PC-9 (cell line): Measurements from ENCODE around the gene MYOG. TPM values are rescaled to one million over a fixed set of nuclear protein-coding genes. Genes with fewer than 3 reads are reported as not detected.

Experiments used
- Bru-seq: library from RNA; stranded (reverse); fragments of 400-500 nt; gene quantifications from one replicate; lab custom pipeline; 2021; lab: Mats Ljungman, UMichigan
- BruChase-seq, 2 experiments: library from RNA; stranded (reverse); fragments of 400-500 nt; gene quantifications; one replicate each; lab custom pipeline; 2021; lab: Mats Ljungman, UMichigan
- BruUV-seq: library from RNA; stranded (reverse); fragments of 400-500 nt; replicated peaks from 2 replicates; lab custom pipeline; 2021; lab: Mats Ljungman, UMichigan
- CTCF ChIA-PET: fragments of 300-600 bp; sonication (Branson Sonifier 250); formaldehyde crosslinking; loops from one replicate; lab custom pipeline; 2022; ENCODE audit warnings: antibody characterized with exemption; lab: Charles Lee
- POLR2A ChIA-PET: fragments of 300-600 bp; sonication (Branson Sonifier 250); formaldehyde crosslinking; loops from one replicate; lab custom pipeline; 2022; ENCODE audit warnings: antibody characterized with exemption; ENCODE audit not compliant: unreplicated experiment; lab: Charles Lee
- DNase-seq, 2 experiments: peaks; one replicate each; pipeline versions ENCODE4 v3.0.0 to v3.0.0-alpha.2; 2015 to 2022; ENCODE audit warnings: mixed read lengths in 1 of 2
- H2AFZ ChIP-seq: fragments of 200-600 bp; sonication (generic); 2 replicates; pipeline ENCODE4 v1.8.1; 2017; ENCODE audit warnings: antibody characterized with exemption
- H3F3A ChIP-seq: fragments of 200-600 bp; sonication (generic); 2 replicates; pipeline ENCODE4 v1.8.1; 2017; ENCODE audit warnings: antibody characterized with exemption, mild to moderate bottlenecking, low read depth; ENCODE audit not compliant: insufficient read depth
- H3K27ac ChIP-seq: fragments of 200-600 bp; sonication (generic); 2 replicates; pipeline ENCODE4 v1.6.1; 2016; ENCODE audit warnings: mixed run types
- H3K27me3 ChIP-seq: fragments of 200-600 bp; sonication (generic); 2 replicates; pipeline ENCODE4 v1.6.1; 2016; ENCODE audit warnings: low read depth, mixed run types; ENCODE audit not compliant: insufficient read depth
- H3K36me3 ChIP-seq: fragments of 200-600 bp; sonication (generic); 2 replicates; pipeline ENCODE4 v1.6.1; 2016; ENCODE audit warnings: low read depth, mixed run types
- H3K4me1 ChIP-seq: fragments of 200-600 bp; sonication (generic); replicated peaks from 2 replicates; pipeline ENCODE4 v1.6.1; 2016; ENCODE audit warnings: mixed run types; ENCODE audit not compliant: insufficient read depth
- H3K4me2 ChIP-seq: fragments of 200-600 bp; sonication (generic); 2 replicates; pipeline ENCODE4 v1.6.1; 2017; ENCODE audit warnings: mixed run types
- H3K4me3 ChIP-seq: fragments of 200-600 bp; sonication (generic); 2 replicates; pipeline ENCODE4 v1.6.1; 2016; ENCODE audit warnings: mixed run types
- H3K79me2 ChIP-seq: fragments of 200-600 bp; sonication (generic); 2 replicates; pipeline ENCODE4 v1.6.1; 2017; ENCODE audit warnings: low read depth, mixed run types
- H3K9me2 ChIP-seq: fragments of 200-600 bp; sonication (generic); 2 replicates; pipeline ENCODE4 v1.8.1; 2017; ENCODE audit warnings: mild to moderate bottlenecking; ENCODE audit not compliant: insufficient read depth
- H3K9me3 ChIP-seq: fragments of 200-600 bp; sonication (generic); 2 replicates; pipeline ENCODE4 v1.8.1; 2016; ENCODE audit warnings: low read depth; ENCODE audit not compliant: insufficient read depth
- H4K20me1 ChIP-seq: fragments of 200-600 bp; sonication (generic); 2 replicates; pipeline ENCODE4 v1.8.1; 2017; ENCODE audit not compliant: insufficient read depth
- CTCF ChIP-seq: fragments of 200-600 bp; sonication (generic); conservative IDR thresholded peaks from 2 replicates; pipeline ENCODE4 v1.6.1; 2017; ENCODE audit warnings: mixed run types, antibody characterized with exemption, mild to moderate bottlenecking, moderate library complexity
- EZH2 ChIP-seq: fragments of 200-600 bp; sonication (generic); IDR thresholded peaks from 2 replicates; pipeline ENCODE4 v1.8.0; 2017; ENCODE audit warnings: antibody characterized with exemption, low read depth
- intact Hi-C: fragments of 100-400 bp; cut with micrococcal nuclease; formaldehyde crosslinking; loops from one replicate; pipeline ENCODE4 v1.10.0; 2022; ENCODE audit not compliant: unreplicated experiment
- long read RNA-seq: library from polyadenylated mRNA; stranded (forward); transcript quantifications from one replicate; pipeline ENCODE4 v2.0.0, GENCODE V29; 2022
- total RNA-seq: library from RNA; stranded (reverse); gene quantifications from 2 replicates; pipeline ENCODE4 v1.2.3, GENCODE V29; 2021

MYOG gene
- total RNA-seq (not detected in 2 replicates), Bru-seq, nascent RNA (not detected), BruChase-seq, experiment 1, labeled RNA remaining after a 2-hour chase (not detected), BruChase-seq, experiment 2, labeled RNA remaining after a 6-hour chase (not detected)
- long read RNA-seq, result 0 reads

GRCh38 chr1:203085528-203086406 lies at the start of gene MYOG:
MYOG (minus strand) TSS chr1:203086012; CDS start chr1:203085961, 51 bp downstream.
- ChIA-PET CTCF (no interaction called here), POLR2A (no interaction called here)

GRCh38 chr1:203133970-203134725 lies 48.3 kb upstream of the MYOG start:
- Histone ChIP-seq H3K4me2 (peak overlapping the region; percentile 51), H3K4me1 (peaks cover 73% of the 10 kb centered on the region), H3K36me3 (peaks cover 5% of the 10 kb centered on the region; the same call in 1 of the 2 replicates), H3K27me3 (no peaks in the 10 kb centered on the region), H3F3A (peaks cover 69% of the 10 kb centered on the region), H3K4me3 (no peak overlapping the region), H4K20me1 (no peaks in the 10 kb centered on the region), H3K9me3 (no peaks in the 10 kb centered on the region), H3K9me2 (no peaks in the 10 kb centered on the region), H3K27ac (peak overlapping the region; percentile 66), H2AFZ (no peak overlapping the region), H3K79me2 (peaks cover 24% of the 10 kb centered on the region)
- TF ChIP-seq CTCF, result no peak
- TF ChIP-seq EZH2, result no peak
- intact Hi-C loops, result loop anchor here (2.0 kb wide), 1 partner anchor 19 kb away; no protein-coding TSS in a partner anchor
- ChIA-PET POLR2A (interaction anchor here (0.6 kb wide), 1 partner anchor 1385 kb away, joined by 4 read pairs; no protein-coding TSS in a partner anchor), CTCF (interaction anchor here (0.7 to 1.3 kb wide), 2 partner anchors 9 to 295 kb away, joined by 3 read pairs; no protein-coding TSS in a partner anchor)
- peak; percentile 34 to 75 for DNase-seq
- no TSS peak for BruUV-seq

More at GRCh38 chr1:203085528-203086406, at the start of gene MYOG:
- TF ChIP-seq EZH2 (no peak), CTCF (no peak)
- Histone ChIP-seq H3F3A (no peaks in the 10 kb centered on the region), H2AFZ (no peak within 1 kb of the TSS), H3K9me2 (no peaks in the 10 kb centered on the region), H3K79me2 (no peaks in the 10 kb centered on the region), H3K9me3 (no peaks in the 10 kb centered on the region), H3K36me3 (no peaks in the 10 kb centered on the region), H3K4me1 (peaks cover 14% of the 10 kb centered on the region; the same call in 1 of the 2 replicates), H3K27ac (no peak within 1 kb of the TSS), H3K4me2 (0 out of 2 replicates have a peak within 1 kb of the TSS, but pooled peaks have one; percentile 1), H3K27me3 (no peaks in the 10 kb centered on the region), H3K4me3 (no peak within 1 kb of the TSS), H4K20me1 (no peaks in the 10 kb centered on the region)
- DNase-seq, result peak in 1 of 2 experiments; percentile 15
- intact Hi-C loops, result no loop called here
- no TSS peak for BruUV-seq

- CTCF ChIA-PET, result no interaction called here
- intact Hi-C loops, result no loop called here
- no TSS peak for BruUV-seq
These were observed 45.9 kb upstream of the MYOG start for GRCh38 chr1:203131548-203132200.

More at GRCh38 chr1:203131548-203132200, 45.9 kb upstream of the MYOG start:
- POLR2A ChIA-PET, result no interaction called here
- no peak for DNase-seq
- TF ChIP-seq EZH2 (no peak), CTCF (no peak)
- H3K4me1 ChIP-seq, result peaks cover 83% of the 10 kb centered on the region
- H2AFZ ChIP-seq, result no peak overlapping the region
- H3K27ac ChIP-seq, result no peak overlapping the region
- H3K4me3 ChIP-seq, result no peak overlapping the region
- no peaks in the 10 kb centered on the region for H3K9me2 ChIP-seq
- H3F3A ChIP-seq, result peaks cover 69% of the 10 kb centered on the region
- no peak overlapping the region for H3K4me2 ChIP-seq
- H4K20me1 ChIP-seq, result no peaks in the 10 kb centered on the region
- H3K36me3 ChIP-seq, result no peaks in the 10 kb centered on the region
- H3K79me2 ChIP-seq, result peaks cover 5% of the 10 kb centered on the region
- no peaks in the 10 kb centered on the region for H3K27me3 ChIP-seq
- H3K9me3 ChIP-seq, result no peaks in the 10 kb centered on the region
